ENCODE measurements around the gene MTIF3.

Gene MTIF3

DNA sequence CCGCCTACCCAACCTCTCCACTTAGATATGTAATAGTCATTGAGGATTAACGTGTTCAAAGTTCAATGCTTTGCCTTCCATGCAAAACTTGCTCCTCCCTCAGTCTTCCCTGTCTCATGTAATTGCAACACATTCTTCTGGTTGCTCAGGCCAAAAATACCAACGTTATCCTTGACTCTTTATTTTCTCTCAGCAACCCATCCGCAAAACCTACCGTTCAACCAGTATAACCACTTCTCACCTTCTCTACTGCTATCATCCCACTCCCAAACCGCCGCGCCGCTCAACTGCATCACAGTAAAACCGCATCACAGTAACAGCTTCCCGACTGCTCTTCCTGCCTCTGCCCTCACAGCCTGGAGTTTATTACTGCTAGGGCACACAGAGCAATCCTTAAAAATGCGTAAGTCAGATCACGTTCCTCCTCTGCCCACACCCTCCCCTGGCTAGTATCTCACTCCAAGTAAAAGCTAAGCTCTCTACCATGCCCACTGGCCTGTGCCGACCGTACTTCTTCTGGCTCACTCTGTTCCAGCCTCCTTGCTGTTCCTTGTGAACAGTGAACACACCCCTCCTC lies 8.2 kb downstream of the MTIF3 start:
- no peak for DNase-seq (ENCODE audit: low spot score)

DNA sequence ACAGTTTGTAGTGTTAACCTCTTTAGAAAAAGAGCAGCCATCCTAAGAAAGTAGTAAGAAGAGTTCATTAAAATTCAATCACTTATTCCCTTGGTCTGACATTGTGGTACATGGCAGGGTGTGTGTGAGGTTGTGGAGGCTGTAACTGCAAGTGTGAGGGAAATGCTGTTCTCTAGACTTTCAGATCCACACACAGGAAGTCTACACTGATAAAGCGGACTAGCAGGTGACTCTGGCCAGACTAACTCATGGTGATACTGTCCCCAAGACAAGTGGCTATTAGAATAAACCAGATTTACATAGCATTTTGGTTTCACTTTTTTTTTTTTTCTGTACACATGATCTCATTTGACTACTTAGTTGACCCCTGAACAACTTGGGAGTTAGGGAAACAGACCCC lies 10.0 kb downstream of the MTIF3 start:
- DNase-seq (ENCODE audit: low spot score) = no peak
- H3K27ac Mint-ChIP-seq = no peak overlapping the region
- no peaks in the 10 kb centered on the region for H3K9me3 Mint-ChIP-seq
- H3K4me1 Mint-ChIP-seq (ENCODE audit: low read depth) = peaks cover 44% of the 10 kb centered on the region
- peaks cover 54% of the 10 kb centered on the region for H3K36me3 Mint-ChIP-seq (ENCODE audit: low read depth)
- H3K4me3 Mint-ChIP-seq = peak overlapping the region; percentile 8
- no peaks in the 10 kb centered on the region for H3K27me3 Mint-ChIP-seq (ENCODE audit: low read depth)

More for the DNA sequence above, 8.2 kb downstream of the MTIF3 start:
- Mint-ChIP-seq H3K9me3 (no peaks in the 10 kb centered on the region), H3K36me3 (ENCODE audit: low read depth) (peaks cover 47% of the 10 kb centered on the region), H3K4me3 (peak overlapping the region; percentile 53), H3K4me1 (ENCODE audit: low read depth) (peaks cover 55% of the 10 kb centered on the region), H3K27me3 (ENCODE audit: low read depth) (no peaks in the 10 kb centered on the region), H3K27ac (peak overlapping the region; percentile 65)

GRCh38 chr13:27437126-27437525 lies 13.2 kb downstream of the MTIF3 start:
- DNase-seq (ENCODE audit: low spot score) = no peak
- no peaks in the 10 kb centered on the region for H3K9me3 Mint-ChIP-seq
- no peak overlapping the region for H3K27ac Mint-ChIP-seq
- H3K4me3 Mint-ChIP-seq = no peak overlapping the region
- H3K4me1 Mint-ChIP-seq (ENCODE audit: low read depth) = peaks cover 42% of the 10 kb centered on the region
- H3K36me3 Mint-ChIP-seq (ENCODE audit: low read depth) = peaks cover 69% of the 10 kb centered on the region
- H3K27me3 Mint-ChIP-seq (ENCODE audit: low read depth) = no peaks in the 10 kb centered on the region

DNA sequence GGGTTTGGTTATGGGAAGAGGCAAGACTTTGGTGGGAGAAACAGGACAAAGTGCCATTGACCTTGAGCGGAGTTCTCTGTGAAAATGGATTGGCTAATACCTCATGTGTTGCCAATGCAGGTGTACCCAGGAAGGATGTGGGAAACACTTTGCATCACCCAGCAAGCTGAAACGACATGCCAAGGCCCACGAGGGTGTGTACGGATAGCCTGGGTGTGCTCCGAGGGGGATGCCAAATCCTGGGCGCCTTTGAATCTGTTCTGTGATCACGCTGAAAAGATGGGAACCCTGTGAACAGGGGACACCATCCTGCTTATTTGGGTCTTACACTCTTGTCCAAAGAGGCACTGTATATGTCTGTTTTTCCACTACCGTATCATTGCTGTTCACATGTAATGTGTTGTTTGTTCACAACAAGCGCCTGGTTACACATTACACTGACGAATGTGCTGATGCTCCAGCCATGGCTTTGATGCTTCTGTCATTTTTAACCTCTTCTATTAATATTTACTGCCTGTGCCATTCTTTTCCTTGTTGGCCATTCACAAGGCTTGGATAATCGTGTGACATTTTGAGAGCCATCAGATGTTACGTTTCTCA lies 17.7 kb downstream of the MTIF3 start:
- Mint-ChIP-seq H3K27ac (peak overlapping the region; percentile 11), H3K27me3 (ENCODE audit: low read depth) (no peaks in the 10 kb centered on the region), H3K9me3 (no peaks in the 10 kb centered on the region), H3K4me3 (no peak overlapping the region), H3K36me3 (ENCODE audit: low read depth) (peaks cover 78% of the 10 kb centered on the region), H3K4me1 (ENCODE audit: low read depth) (peaks cover 40% of the 10 kb centered on the region)
- no peak for DNase-seq (ENCODE audit: low spot score)

- Mint-ChIP-seq H3K36me3 (ENCODE audit: low read depth) (peaks cover 78% of the 10 kb centered on the region), H3K4me1 (ENCODE audit: low read depth) (peaks cover 40% of the 10 kb centered on the region), H3K27ac (no peak overlapping the region), H3K4me3 (no peak overlapping the region), H3K27me3 (ENCODE audit: low read depth) (no peaks in the 10 kb centered on the region), H3K9me3 (no peaks in the 10 kb centered on the region)
- DNase-seq (ENCODE audit: low spot score) = no peak
Measured at GRCh38 chr13:27432180-27432579, 18.2 kb downstream of the MTIF3 start.

DNA sequence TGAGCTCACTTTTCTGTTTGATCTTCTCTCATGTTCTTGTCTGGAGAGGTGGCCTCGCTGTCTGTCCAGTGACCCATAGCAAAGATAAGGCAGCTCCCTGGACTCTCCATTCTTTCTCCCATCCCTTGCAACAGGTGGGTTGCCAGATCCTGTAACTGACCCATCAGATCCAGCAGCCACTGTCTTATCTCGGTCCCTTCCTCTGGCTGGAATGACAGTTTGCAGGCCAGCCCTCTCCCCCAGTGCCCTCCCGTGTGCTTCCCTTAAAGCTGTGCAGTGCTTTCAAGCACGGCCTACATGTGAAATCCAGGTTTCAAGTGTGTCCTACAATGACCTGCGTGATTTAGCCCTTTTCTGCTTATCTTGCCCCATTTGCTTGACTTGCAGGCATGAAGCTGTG lies 22.2 kb downstream of the MTIF3 start:
- Mint-ChIP-seq H3K27ac (peak overlapping the region; percentile 97), H3K36me3 (ENCODE audit: low read depth) (peaks cover 67% of the 10 kb centered on the region), H3K4me3 (peak overlapping the region; percentile 74), H3K4me1 (ENCODE audit: low read depth) (peaks cover 56% of the 10 kb centered on the region), H3K9me3 (no peaks in the 10 kb centered on the region), H3K27me3 (ENCODE audit: low read depth) (no peaks in the 10 kb centered on the region)
- no peak for DNase-seq (ENCODE audit: low spot score)

- Mint-ChIP-seq H3K9me3 (no peaks in the 10 kb centered on the region), H3K4me1 (ENCODE audit: low read depth) (peaks cover 57% of the 10 kb centered on the region), H3K36me3 (ENCODE audit: low read depth) (peaks cover 62% of the 10 kb centered on the region), H3K27me3 (ENCODE audit: low read depth) (no peaks in the 10 kb centered on the region), H3K27ac (peak overlapping the region; percentile 97), H3K4me3 (peak overlapping the region; percentile 90)
- DNase-seq (ENCODE audit: low spot score) = no peak
Measured at GRCh38 chr13:27427641-27428040, 22.7 kb downstream of the MTIF3 start.

DNA sequence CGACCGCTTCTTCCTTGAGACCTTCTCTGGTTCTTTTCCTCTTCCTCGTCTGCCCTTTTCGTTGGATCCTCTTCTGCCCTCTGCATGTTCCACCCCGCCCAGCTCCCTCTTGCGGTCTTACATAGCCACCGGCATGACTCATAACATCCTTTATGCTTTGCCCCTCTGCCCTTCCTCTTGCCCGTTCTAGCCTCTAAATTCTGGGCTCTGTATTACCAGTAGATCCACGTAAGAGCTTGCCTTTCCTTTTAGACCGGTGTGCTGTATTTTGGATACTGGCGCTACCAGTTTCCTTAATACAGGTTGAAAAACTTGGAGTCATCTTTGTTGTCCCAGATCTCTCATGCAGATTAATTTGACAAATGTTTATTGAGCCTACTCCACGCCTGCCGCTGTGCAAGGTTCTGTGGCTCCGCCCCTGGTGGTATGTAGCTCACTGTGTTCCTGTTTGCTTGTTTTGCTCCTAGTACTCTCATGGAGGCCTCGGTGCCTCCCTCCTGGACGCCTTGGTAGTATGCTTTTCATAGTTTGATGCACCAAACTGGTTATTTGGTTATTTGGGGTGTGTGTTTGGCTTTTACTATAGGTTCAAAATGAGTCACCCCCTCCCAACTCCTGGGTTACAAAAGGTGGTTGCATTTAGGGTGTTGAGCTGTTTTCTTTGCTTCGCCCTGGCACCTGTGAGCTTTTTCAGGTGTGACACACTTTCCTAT lies 24.3 kb downstream of the MTIF3 start:
- Mint-ChIP-seq H3K27me3 (ENCODE audit: low read depth) (no peaks in the 10 kb centered on the region), H3K27ac (peak overlapping the region; percentile 97), H3K36me3 (ENCODE audit: low read depth) (peaks cover 49% of the 10 kb centered on the region), H3K9me3 (no peaks in the 10 kb centered on the region), H3K4me3 (peak overlapping the region; percentile 90), H3K4me1 (ENCODE audit: low read depth) (peaks cover 50% of the 10 kb centered on the region)
- peak; percentile 74 for DNase-seq (ENCODE audit: low spot score)

DNA sequence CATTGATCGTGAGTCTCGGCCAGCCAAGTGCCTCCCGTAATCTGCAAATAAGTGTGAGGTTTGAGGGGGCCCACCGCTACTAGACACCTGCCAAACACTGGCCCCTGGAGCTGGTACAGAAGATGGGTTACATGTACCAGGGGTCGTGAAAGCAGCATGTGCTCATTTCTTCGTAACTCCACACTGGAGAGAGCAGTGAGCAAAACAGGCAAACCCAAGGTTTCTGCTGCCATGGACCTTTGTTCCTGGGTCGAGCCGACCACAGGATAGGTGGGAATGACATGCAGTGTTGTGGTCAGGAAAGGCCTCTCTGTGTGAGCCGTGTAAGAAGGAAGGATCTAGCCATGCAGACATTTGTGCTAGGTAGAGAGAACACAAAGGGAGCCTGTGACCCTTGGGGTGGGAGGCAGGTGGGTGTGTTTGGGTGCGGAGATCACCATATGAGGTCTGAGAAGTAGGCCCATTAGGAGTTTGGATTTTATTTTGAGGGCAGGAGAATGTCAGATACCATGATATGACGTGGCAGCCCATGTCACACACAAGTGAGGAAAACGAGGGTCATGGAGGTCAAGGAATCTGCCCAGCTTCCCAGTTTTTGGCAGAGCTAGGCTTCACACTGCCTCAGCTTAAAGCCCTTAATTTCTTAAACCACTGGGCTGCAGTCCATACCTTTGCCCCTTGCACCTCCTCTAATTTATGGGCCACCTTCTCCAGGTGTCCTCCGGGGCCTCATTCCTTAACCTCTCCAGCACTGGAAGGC lies 25.0 kb downstream of the MTIF3 start:
- no peaks in the 10 kb centered on the region for H3K27me3 Mint-ChIP-seq (ENCODE audit: low read depth)
- peaks cover 43% of the 10 kb centered on the region for H3K4me1 Mint-ChIP-seq (ENCODE audit: low read depth)
- H3K9me3 Mint-ChIP-seq = no peaks in the 10 kb centered on the region
- DNase-seq (ENCODE audit: low spot score) = no peak
- H3K36me3 Mint-ChIP-seq (ENCODE audit: low read depth) = peaks cover 42% of the 10 kb centered on the region
- peak overlapping the region; percentile 97 for H3K27ac Mint-ChIP-seq
- peak overlapping the region; percentile 90 for H3K4me3 Mint-ChIP-seq

- peak within 1 kb of the TSS; percentile 90 for H3K4me3 Mint-ChIP-seq
- DNase-seq (ENCODE audit: low spot score) = peak; percentile 91
- peak within 1 kb of the TSS; percentile 97 for H3K27ac Mint-ChIP-seq
- no peaks in the 10 kb centered on the region for H3K27me3 Mint-ChIP-seq (ENCODE audit: low read depth)
- H3K36me3 Mint-ChIP-seq (ENCODE audit: low read depth) = peaks cover 38% of the 10 kb centered on the region
- no peaks in the 10 kb centered on the region for H3K9me3 Mint-ChIP-seq
- peaks cover 44% of the 10 kb centered on the region for H3K4me1 Mint-ChIP-seq (ENCODE audit: low read depth)
Measured at GRCh38 chr13:27424246-27425157, 25.9 kb downstream of the MTIF3 start, which contains the start of gene GTF3A. GTF3A (plus strand) TSS chr13:27424619.

GRCh38 chr13:27423333-27423732 lies 27.0 kb downstream of the MTIF3 start:
- DNase-seq (ENCODE audit: low spot score) = no peak
- H3K4me3 Mint-ChIP-seq = peak overlapping the region; percentile 57
- no peaks in the 10 kb centered on the region for H3K9me3 Mint-ChIP-seq
- no peaks in the 10 kb centered on the region for H3K27me3 Mint-ChIP-seq (ENCODE audit: low read depth)
- H3K27ac Mint-ChIP-seq = peak overlapping the region; percentile 58
- peaks cover 30% of the 10 kb centered on the region for H3K36me3 Mint-ChIP-seq (ENCODE audit: low read depth)
- H3K4me1 Mint-ChIP-seq (ENCODE audit: low read depth) = peaks cover 42% of the 10 kb centered on the region

- H3K36me3 Mint-ChIP-seq (ENCODE audit: low read depth) = peaks cover 10% of the 10 kb centered on the region
Measured at GRCh38 chr13:27421101-27421871, 29.1 kb downstream of the MTIF3 start.

More at GRCh38 chr13:27421101-27421871, 29.1 kb downstream of the MTIF3 start:
- DNase-seq (ENCODE audit: low spot score) = no peak
- Mint-ChIP-seq H3K9me3 (no peaks in the 10 kb centered on the region), H3K4me3 (no peak overlapping the region), H3K27ac (no peak overlapping the region), H3K4me1 (ENCODE audit: low read depth) (peaks cover 25% of the 10 kb centered on the region), H3K27me3 (ENCODE audit: low read depth) (no peaks in the 10 kb centered on the region)

Data from T-helper 2 cell treated with Interferon-gamma antibody and Interleukin-4, amounts not matched to agents 5 μg/mL and 100 μg/mL, for 36 hours (primary cell).